A673 (cell line): ENCODE data around the gene OR14K1.
"Not testable (repeated sequence)": the region's sequence is repeated elsewhere in the genome, so short reads cannot be mapped to it uniquely, and the experiment has no call there.

ENCODE experiments used
- CTCF ChIP-seq: fragments of 300-800, 200-600 bp; sonication (generic); conservative IDR thresholded peaks from 2 replicates; pipeline ENCODE4 v1.5.1; 2017; ENCODE audit warnings: low read depth, mild to moderate bottlenecking, antibody characterized with exemption, low read length, moderate library complexity, mixed read lengths
- EZH2 ChIP-seq: fragments of 200-600 bp; sonication (generic); IDR thresholded peaks from 2 replicates; pipeline ENCODE4 v1.6.1; 2017; ENCODE audit warnings: borderline replicate concordance, low read depth, mild to moderate bottlenecking, mixed read lengths, antibody characterized with exemption, low read length; ENCODE audit not compliant: poor library complexity, severe bottlenecking

GRCh38 chr1:247710681-247711080, 27.7 kb upstream of the OR14K1 start:
- not testable (repeated sequence) for TF ChIP-seq CTCF, EZH2
